IMR-90 (cell line): Measurements from ENCODE around the gene MCFD2. TPM values are rescaled to one million over a fixed set of nuclear protein-coding genes. Genes with fewer than 3 reads are reported as not detected.

Source experiments
- ATAC-seq: fragments of 200-7000 bp; cut with Tn5 transposase; 2 replicates; pipeline ENCODE4 v1.9.1; 2020; ENCODE audit warnings: low read depth, mild to moderate bottlenecking, moderate library complexity
- BruUV-seq: library from RNA; stranded (reverse); fragments of 400-500 nt; replicated peaks from 2 replicates; lab custom pipeline; 2021; lab: Mats Ljungman, UMichigan
- CTCF ChIA-PET: fragments of 300-600 bp; formaldehyde crosslinking; extraction: SDS; loops from one replicate; lab custom pipeline; 2021; ENCODE audit warnings: antibody characterized with exemption; lab: Yijun Ruan, JAX
- POLR2A ChIA-PET: fragments of 300-600 bp; sonication (Branson Sonifier 250); formaldehyde crosslinking; loops from one replicate; lab custom pipeline; 2022; ENCODE audit warnings: antibody characterized with exemption; ENCODE audit not compliant: unreplicated experiment; lab: Charles Lee
- DNase-seq: peaks from one replicate; pipeline ENCODE4 v3.0.0; 2013
- H2AFZ ChIP-seq: replicated peaks from 2 replicates; pipeline ENCODE3; 2013; ENCODE audit warnings: low read length, mild to moderate bottlenecking; ENCODE audit not compliant: poor library complexity
- H2AK5ac ChIP-seq: 2 replicates; pipeline ENCODE4 v1.6.1; 2013; ENCODE audit warnings: low read depth, low read length, inconsistent platforms
- H2AK9ac ChIP-seq: replicated peaks from 2 replicates; pipeline ENCODE3; 2013; ENCODE audit warnings: mild to moderate bottlenecking, low read depth, low read length, moderate library complexity; ENCODE audit not compliant: poor library complexity
- H2BK120ac ChIP-seq: 2 replicates; pipeline ENCODE4 v1.6.1; 2013; ENCODE audit warnings: low read depth, low read length, inconsistent platforms
- H2BK15ac ChIP-seq: 3 replicates; pipeline ENCODE4 v1.6.1; 2013; ENCODE audit warnings: low read depth, low read length, inconsistent platforms
- H2BK20ac ChIP-seq: 2 replicates; pipeline ENCODE4 v1.6.1; 2013; ENCODE audit warnings: low read depth, mild to moderate bottlenecking, inconsistent platforms, low read length, moderate library complexity
- H2BK5ac ChIP-seq: 2 replicates; pipeline ENCODE4 v1.6.1; 2013; ENCODE audit warnings: mild to moderate bottlenecking, low read depth, low read length, inconsistent platforms; ENCODE audit not compliant: poor library complexity, severe bottlenecking
- H3K14ac ChIP-seq: replicated peaks from 2 replicates; pipeline ENCODE4 v1.6.1; 2013; ENCODE audit warnings: low read depth, low read length, inconsistent platforms
- H3K18ac ChIP-seq: 2 replicates; pipeline ENCODE4 v1.6.1; 2013; ENCODE audit warnings: low read depth, low read length, control low read depth
- H3K23ac ChIP-seq: 2 replicates; pipeline ENCODE4 v1.6.1; 2013; ENCODE audit warnings: low read depth, low read length, inconsistent platforms
- H3K27ac ChIP-seq: 2 replicates; pipeline ENCODE4 v1.5.1; 2013; ENCODE audit warnings: mild to moderate bottlenecking, control low read depth, low read length; ENCODE audit not compliant: insufficient read depth
- H3K27me3 ChIP-seq: 2 replicates; pipeline ENCODE4 v1.6.1; 2013; ENCODE audit warnings: low read length; ENCODE audit not compliant: control insufficient read depth, insufficient read depth
- H3K36me3 ChIP-seq: 2 replicates; pipeline ENCODE4 v1.6.1; 2013; ENCODE audit warnings: low read length, mixed read lengths; ENCODE audit not compliant: control insufficient read depth, insufficient read depth
- H3K4ac ChIP-seq: 2 replicates; pipeline ENCODE4 v1.6.1; 2013; ENCODE audit warnings: low read depth, low read length, inconsistent platforms
- H3K4me1 ChIP-seq: 2 replicates; pipeline ENCODE4 v1.6.1; 2013; ENCODE audit warnings: low read length, mixed read lengths; ENCODE audit not compliant: control insufficient read depth, insufficient read depth
- H3K4me2 ChIP-seq: 2 replicates; pipeline ENCODE4 v1.6.1; 2013; ENCODE audit warnings: low read depth, mild to moderate bottlenecking, control low read depth, low read length, moderate library complexity
- H3K4me3 ChIP-seq: 2 replicates; pipeline ENCODE4 v1.5.1; 2013; ENCODE audit warnings: low read depth, mild to moderate bottlenecking, control low read depth, low read length, moderate library complexity; ENCODE audit not compliant: insufficient read depth
- H3K56ac ChIP-seq: 2 replicates; pipeline ENCODE4 v1.6.1; 2013; ENCODE audit warnings: low read length, inconsistent platforms; ENCODE audit not compliant: insufficient read depth; ENCODE audit errors: extremely low read depth
- H3K79me1 ChIP-seq, 2 experiments: 2 replicates each; pipeline ENCODE4 v1.6.1; 2013; ENCODE audit warnings: low read length in 2 of 2, inconsistent platforms in 1 of 2, low read depth in 1 of 2
- H3K9ac ChIP-seq: 2 replicates; pipeline ENCODE4 v1.6.1; 2013; ENCODE audit warnings: low read depth, low read length, control low read depth
- H3K9me1 ChIP-seq: 2 replicates; pipeline ENCODE4 v1.6.1; 2013; ENCODE audit warnings: low read length, inconsistent platforms; ENCODE audit not compliant: insufficient read depth
- H3K9me3 ChIP-seq: 2 replicates; pipeline ENCODE4 v1.6.1; 2013; ENCODE audit warnings: low read length; ENCODE audit not compliant: control insufficient read depth, insufficient read depth
- H4K20me1 ChIP-seq: 2 replicates; pipeline ENCODE4 v1.6.1; 2013; ENCODE audit warnings: low read length, inconsistent platforms; ENCODE audit not compliant: insufficient read depth
- H4K5ac ChIP-seq: 2 replicates; pipeline ENCODE4 v1.6.1; 2013; ENCODE audit warnings: mild to moderate bottlenecking, low read depth, low read length, control low read depth
- H4K8ac ChIP-seq, 2 experiments: 2 replicates each; pipeline ENCODE4 v1.6.1; 2013; ENCODE audit warnings: low read depth in 2 of 2, low read length in 2 of 2, control low read depth in 1 of 2, inconsistent platforms in 1 of 2
- H4K91ac ChIP-seq: 2 replicates; pipeline ENCODE4 v1.6.1; 2013; ENCODE audit warnings: low read depth, low read length, inconsistent platforms; ENCODE audit not compliant: insufficient read depth
- BHLHE40 ChIP-seq: fragments of 150-350 bp; IDR thresholded peaks from 2 replicates; pipeline ENCODE4 v1.6.1; 2016; ENCODE audit warnings: mild to moderate bottlenecking, low read depth, low read length
- CEBPB ChIP-seq: IDR thresholded peaks from 2 replicates; pipeline ENCODE4 v1.6.1; 2012; ENCODE audit warnings: low read depth, low read length, improper control_type of control experiment
- CHD1 ChIP-seq: IDR thresholded peaks from 2 replicates; pipeline ENCODE4 v1.6.1; 2012; ENCODE audit warnings: low read depth, low read length, improper control_type of control experiment
- CTCF ChIP-seq: conservative IDR thresholded peaks from 2 replicates; pipeline ENCODE4 v1.5.1; 2012; ENCODE audit warnings: mild to moderate bottlenecking, low read depth, low read length, improper control_type of control experiment
- FOS ChIP-seq: fragments of 150-350 bp; IDR thresholded peaks from 2 replicates; pipeline ENCODE4 v1.6.1; 2016; ENCODE audit warnings: low read depth, low read length
- MAZ ChIP-seq: IDR thresholded peaks from 2 replicates; pipeline ENCODE4 v1.6.1; 2012; ENCODE audit warnings: low read depth, mild to moderate bottlenecking, low read length, improper control_type of control experiment, moderate library complexity, borderline replicate concordance
- MXI1 ChIP-seq: IDR thresholded peaks from 2 replicates; pipeline ENCODE4 v1.6.1; 2012; ENCODE audit warnings: low read depth, mild to moderate bottlenecking, low read length, moderate library complexity, borderline replicate concordance
- NFE2L2 ChIP-seq: fragments of 150-350 bp; IDR thresholded peaks from 2 replicates; pipeline ENCODE4 v1.6.1; 2016; ENCODE audit warnings: low read depth, mild to moderate bottlenecking, low read length
- RAD21 ChIP-seq: IDR thresholded peaks from 2 replicates; pipeline ENCODE4 v1.6.1; 2012; ENCODE audit warnings: low read length, improper control_type of control experiment
- RCOR1 ChIP-seq: IDR thresholded peaks from 2 replicates; pipeline ENCODE4 v1.6.1; 2012; ENCODE audit warnings: mild to moderate bottlenecking, low read length, improper control_type of control experiment; ENCODE audit not compliant: insufficient replicate concordance
- SMC3 ChIP-seq: fragments of 150-350 bp; IDR thresholded peaks from 2 replicates; pipeline ENCODE4 v1.6.1; 2016; ENCODE audit warnings: low read depth, mild to moderate bottlenecking, antibody characterized with exemption, low read length, moderate library complexity
- WGBS, 2 experiments: methylation state at CpG; one replicate each; pipeline versions ENCODE4 v1.1.5 to v1.1.7; 2013; ENCODE audit warnings: missing lambda C conversion rate in 2 of 2; ENCODE audit not compliant: insufficient read length in 1 of 2; ENCODE audit errors: extremely low coverage in 2 of 2; 5-methylcytosine and 5-hydroxymethylcytosine counted together
- dilution Hi-C: fragments of 300-500 bp; cut with HindIII; formaldehyde crosslinking; loops from one replicate; pipeline ENCODE4 v1.14.3; 2018; ENCODE audit warnings: low sequenced_read_pairs; ENCODE audit not compliant: unreplicated experiment
- in situ Hi-C: fragments of 300-500 bp; cut with MboI; formaldehyde crosslinking; loops from 3 replicates; pipeline ENCODE4 v1.14.3; 2019; ENCODE audit warnings: low sequenced_read_pairs, inconsistent platforms, mixed read lengths
- intact Hi-C: fragments of 100-400 bp; cut with micrococcal nuclease; formaldehyde crosslinking; loops from 2 replicates; pipeline ENCODE4 v1.10.0; 2022
- polyA plus RNA-seq, 3 experiments: library from polyadenylated mRNA; depleted of rRNA; stranded (reverse); fragments of >200 nt; gene quantifications; 2 replicates each; pipeline ENCODE4 v1.2.3, GENCODE V29; 2012; ENCODE audit warnings: low replicate concordance in 1 of 3
- total RNA-seq: library from RNA; depleted of rRNA; stranded (reverse); fragments of >200 nt; gene quantifications from 2 replicates; pipeline ENCODE4 v1.2.3, GENCODE V29; 2012

MCFD2 gene
- total and polyA plus RNA-seq, 2 of the 4 experiments (the other 2 are of a cell fraction) = 145 to 177 TPM

DNA sequence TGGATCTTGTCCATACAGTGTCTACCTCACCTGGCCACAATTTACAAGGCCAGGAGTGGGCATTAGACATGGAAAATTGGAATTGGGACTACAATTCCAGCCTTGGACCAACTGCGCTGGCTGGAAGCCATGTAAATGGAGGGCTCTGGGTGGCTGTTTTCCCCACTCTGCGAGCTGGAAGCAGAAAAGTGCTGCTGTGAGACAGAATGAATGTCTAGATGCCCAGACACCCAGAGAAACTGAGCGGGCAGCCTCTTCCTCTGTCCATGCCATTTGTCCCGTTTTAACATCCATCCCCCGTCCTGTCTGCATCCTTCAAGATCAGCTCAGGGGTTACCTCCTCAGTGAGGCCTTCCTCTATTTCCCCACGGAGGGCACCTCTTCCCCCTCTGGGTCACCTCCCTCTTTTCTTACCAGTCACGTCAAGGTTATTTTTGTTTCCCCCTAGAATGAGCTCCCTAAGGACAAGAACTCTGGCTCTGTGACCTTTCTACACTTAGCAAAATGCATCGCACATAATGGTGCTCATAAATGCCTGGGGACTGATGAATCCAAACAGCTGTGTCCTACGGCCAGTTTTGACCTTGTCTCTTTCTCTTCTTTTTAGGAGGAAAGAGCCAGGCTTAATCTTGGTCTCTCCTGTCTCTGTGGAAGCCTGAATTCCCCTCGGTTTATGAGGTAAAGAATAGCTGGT lies 41.2 kb downstream of the MCFD2 start:
- ATAC-seq = 0 out of 2 replicates have a peak, but pooled peaks have one; percentile 2
- H3K18ac ChIP-seq = peak overlapping the region; percentile 60
- H3K4me1 ChIP-seq = peaks cover 49% of the 10 kb centered on the region
- H3K9ac ChIP-seq = peak overlapping the region; percentile 44
- no peaks in the 10 kb centered on the region for H3K36me3 ChIP-seq
- H3K27ac ChIP-seq = peak overlapping the region; percentile 92
- peak overlapping the region; percentile 98 for H4K91ac ChIP-seq
- H4K8ac ChIP-seq = peak overlapping the region; percentile 63 to 94
- no peak overlapping the region for H3K4me3 ChIP-seq
- peak overlapping the region; percentile 100 for H2BK120ac ChIP-seq
- intact Hi-C loops = loop anchor here (2.0 to 5.0 kb wide), 2 partner anchors 48 to 62 kb away; no protein-coding TSS in a partner anchor
- POLR2A ChIA-PET = interaction anchor here (1.0 kb wide), 1 partner anchor 16 kb away, joined by 3 read pairs; no protein-coding TSS in a partner anchor
- H3K9me3 ChIP-seq = no peaks in the 10 kb centered on the region
- dilution Hi-C loops = no loop called here
- in situ Hi-C loops = no loop called here
- H3K23ac ChIP-seq = peak overlapping the region; percentile 96
- peak overlapping the region; percentile 98 for H3K14ac ChIP-seq
- H2AK9ac ChIP-seq = peak overlapping the region; percentile 99
- H4K5ac ChIP-seq = peak overlapping the region; percentile 77
- TF ChIP-seq CEBPB (no peak), SMC3 (no peak), MAZ (no peak), MXI1 (no peak), CTCF (no peak), BHLHE40 (no peak), RCOR1 (no peak), FOS (no peak), NFE2L2 (no peak), RAD21 (no peak), CHD1 (no peak)
- peak overlapping the region; percentile 77; the same call in 2 of the 3 replicates for H2BK15ac ChIP-seq
- no peaks in the 10 kb centered on the region for H3K27me3 ChIP-seq
- 67% methylated on average over 5 of the region's 10 CpGs; no CpG with 5 or more reads in 1 of the 2 experiments for WGBS, 2 experiments
- peak overlapping the region; percentile 98 for H3K4ac ChIP-seq
- H2AFZ ChIP-seq = peak overlapping the region; percentile 62
- H2BK20ac ChIP-seq = peak overlapping the region; percentile 99
- CTCF ChIA-PET = interaction anchor here (0.9 to 1.8 kb wide), 2 partner anchors 13 to 224 kb away, joined by 4 to 5 read pairs; no protein-coding TSS in a partner anchor
- peaks cover 15 to 81% of the 10 kb centered on the region in 2 experiments for H3K79me1 ChIP-seq
- H3K56ac ChIP-seq = peak overlapping the region; percentile 85
- no peaks in the 10 kb centered on the region for H4K20me1 ChIP-seq
- BruUV-seq = no TSS peak
- peak overlapping the region; percentile 96 for H2BK5ac ChIP-seq
- peak; percentile 67 for DNase-seq
- H2AK5ac ChIP-seq = peak overlapping the region; percentile 99
- H3K4me2 ChIP-seq = no peak overlapping the region
- peaks cover 62% of the 10 kb centered on the region for H3K9me1 ChIP-seq
